A549 (cell line): Measurements from ENCODE around the gene OR6B2. TPM values are rescaled to one million over a fixed set of nuclear protein-coding genes. Genes with fewer than 3 reads are reported as not detected.
A peak's percentile ranks its signal among the peaks of the same experiment; 100 is the strongest.

Experiments
- ATAC-seq, 2 experiments: fragments of 200-7000 bp in 1 of 2; fragments of >200 bp in 1 of 2; cut with Nextera tagmentation in 1 of 2; cut with Tn5 transposase in 1 of 2; 3 replicates each; pipeline versions ENCODE4 v1.8.0 to v1.9.1; 2018 to 2020; ENCODE audit warnings: mild to moderate bottlenecking in 1 of 2, moderate library complexity in 1 of 2
- CTCF ChIA-PET: fragments of 300-600 bp; sonication (Branson Sonifier 250); formaldehyde crosslinking; extraction: SDS; loops from one replicate; lab custom pipeline; 2021; ENCODE audit warnings: antibody characterized with exemption, inconsistent platforms; lab: Yijun Ruan, JAX
- POLR2A ChIA-PET: fragments of 350-600 bp; formaldehyde crosslinking; extraction: SDS; loops from one replicate; lab custom pipeline; 2021; ENCODE audit warnings: antibody characterized with exemption, inconsistent platforms; lab: Yijun Ruan, JAX
- DNase-seq, 2 experiments: peaks; one replicate each; pipeline versions ENCODE4 v3.0.0 to v3.0.0-alpha.2; 2011 to 2016; ENCODE audit warnings: low read depth in 1 of 2, low spot score in 1 of 2
- FAIRE-seq: peaks from 2 replicates; lab custom pipeline; 2011; peaks lifted over from hg19 to GRCh38; lab: Jason Lieb, UNC
- H3K27ac ChIP-seq, 2 experiments: fragments of >200 bp; sonication (Bioruptor Twin); formaldehyde crosslinking; 3 replicates each; pipeline ENCODE4 v1.5.1; 2016 to 2017
- H3K4me1 ChIP-seq: fragments of >200 bp; sonication (Bioruptor Twin); formaldehyde crosslinking; 3 replicates; pipeline ENCODE4 v1.6.1; 2016
- H3K4me2 ChIP-seq: fragments of >200 bp; sonication (Bioruptor Twin); formaldehyde crosslinking; 3 replicates; pipeline ENCODE4 v1.6.1; 2016
- H3K4me3 ChIP-seq: fragments of >200 bp; sonication (Bioruptor Twin); formaldehyde crosslinking; 3 replicates; pipeline ENCODE4 v1.5.1; 2016
- H3K9me3 ChIP-seq: fragments of >200 bp; sonication (Bioruptor Twin); formaldehyde crosslinking; 3 replicates; pipeline ENCODE4 v1.6.1; 2016
- BHLHE40 ChIP-seq: IDR thresholded peaks from 2 replicates; pipeline ENCODE4 v1.6.1; 2012; ENCODE audit warnings: low read depth, low read length, inconsistent platforms
- CBX2 ChIP-seq: fragments of 200-600 bp; sonication (generic); IDR thresholded peaks from 2 replicates; pipeline ENCODE4 v1.6.1; 2016; ENCODE audit warnings: low read depth, mild to moderate bottlenecking, borderline replicate concordance
- CEBPB ChIP-seq, 2 experiments: fragments of >200 bp in 1 of 2; sonication (Bioruptor Twin) in 1 of 2; formaldehyde crosslinking in 1 of 2; IDR thresholded peaks; 2 replicates each; pipeline ENCODE4 v1.6.1; 2012 to 2016
- E2F6 ChIP-seq: IDR thresholded peaks from 2 replicates; pipeline ENCODE4 v1.6.1; 2012; ENCODE audit warnings: low read depth, borderline replicate concordance
- EHF ChIP-seq: fragments of 250-450 bp; sonication (Bioruptor Pico); IDR thresholded peaks from 2 replicates; pipeline ENCODE4 v1.5.0; 2020; ENCODE audit warnings: mild to moderate bottlenecking
- ESRRA ChIP-seq: fragments of 150-350 bp; IDR thresholded peaks from 2 replicates; pipeline ENCODE4 v1.6.1; 2014; ENCODE audit warnings: mild to moderate bottlenecking, low read length, borderline replicate concordance
- FOSL2 ChIP-seq, 2 experiments: fragments of 450-650 bp in 1 of 2; fragments of >200 bp in 1 of 2; sonication (Bioruptor Twin) in 1 of 2; formaldehyde crosslinking; IDR thresholded peaks; 2 replicates each; pipeline versions ENCODE4 v1.5.0 to v1.6.1; 2016 to 2020; ENCODE audit warnings: mild to moderate bottlenecking in 1 of 2, moderate library complexity in 1 of 2
- HES2 ChIP-seq: fragments of >200 bp; sonication (Bioruptor Twin); formaldehyde crosslinking; IDR thresholded peaks from 2 replicates; pipeline ENCODE4 v1.6.1; 2016
- HEYL ChIP-seq: fragments of 250-450 bp; sonication (Bioruptor Pico); IDR thresholded peaks from 2 replicates; pipeline ENCODE4 v1.8.0; 2021; ENCODE audit warnings: mild to moderate bottlenecking, moderate library complexity
- HOXB13 ChIP-seq: fragments of 250-450 bp; sonication (Bioruptor Pico); IDR thresholded peaks from 2 replicates; pipeline ENCODE4 v1.5.0; 2020; ENCODE audit warnings: low read depth, mild to moderate bottlenecking, moderate library complexity
- JUN ChIP-seq, 2 experiments: fragments of >200 bp; sonication (Bioruptor Twin); formaldehyde crosslinking; IDR thresholded peaks; 2 replicates in 1 of 2; 3 replicates in 1 of 2; pipeline ENCODE4 v1.6.1; 2016 to 2017
- KDM1A ChIP-seq: fragments of 200-600 bp; sonication (generic); IDR thresholded peaks from 2 replicates; pipeline ENCODE4 v1.6.1; 2016; ENCODE audit warnings: low read depth, mild to moderate bottlenecking
- KDM5A ChIP-seq: fragments of 200-600 bp; sonication (generic); IDR thresholded peaks from 2 replicates; pipeline ENCODE4 v1.6.1; 2016; ENCODE audit warnings: antibody characterized with exemption, mild to moderate bottlenecking
- MYC ChIP-seq: IDR thresholded peaks from 2 replicates; pipeline ENCODE4 v1.6.1; 2012; ENCODE audit warnings: mild to moderate bottlenecking, inconsistent platforms, low read length, improper control_type of control experiment, borderline replicate concordance
- RARB ChIP-seq: fragments of 250-450 bp; sonication (Bioruptor Pico); IDR thresholded peaks from 2 replicates; pipeline ENCODE4 v1.8.0; 2021; ENCODE audit warnings: mild to moderate bottlenecking, moderate library complexity
- RFX5 ChIP-seq: fragments of 450-650 bp; IDR thresholded peaks from 2 replicates; pipeline ENCODE4 v1.7.1; 2014; ENCODE audit warnings: antibody characterized with exemption, mild to moderate bottlenecking, moderate library complexity
- RNF2 ChIP-seq: fragments of 200-600 bp; sonication (generic); IDR thresholded peaks from 2 replicates; pipeline ENCODE4 v1.6.1; 2016; ENCODE audit warnings: low read depth, mild to moderate bottlenecking, antibody characterized with exemption, moderate library complexity, borderline replicate concordance
- SMC3 ChIP-seq: fragments of >200 bp; sonication (Bioruptor Twin); formaldehyde crosslinking; IDR thresholded peaks from 3 replicates; pipeline ENCODE4 v1.6.1; 2018; ENCODE audit warnings: inconsistent platforms
- TFCP2L1 ChIP-seq: fragments of 250-450 bp; sonication (Bioruptor Pico); IDR thresholded peaks from 2 replicates; pipeline ENCODE4 v1.5.0; 2021; ENCODE audit warnings: mild to moderate bottlenecking
- USF2 ChIP-seq: fragments of 450-650 bp; IDR thresholded peaks from 2 replicates; pipeline ENCODE4 v1.6.1; 2014; ENCODE audit warnings: antibody characterized with exemption
- ZSCAN20 ChIP-seq: fragments of 250-450 bp; sonication (Bioruptor Pico); IDR thresholded peaks from 2 replicates; pipeline ENCODE4 v1.8.0; 2022; ENCODE audit warnings: mild to moderate bottlenecking, moderate library complexity
- WGBS: methylation state at CpG from one replicate; pipeline ENCODE4 v1.1.6; 2017; ENCODE audit errors: missing lambda C conversion rate; 5-methylcytosine and 5-hydroxymethylcytosine counted together
- polyA plus RNA-seq, 4 experiments: library from polyadenylated mRNA; depleted of rRNA in 3 of 4; stranded (reverse); fragments of >200 nt; fragmentation: RNase III in 1 of 4; extraction: RNeasy Plus Mini Kit Qiagen cat#74134 plus additional on column Dnase treatment in 1 of 4; gene quantifications; 2 replicates in 3 of 4; 3 replicates in 1 of 4; pipeline ENCODE4 v1.2.3, GENCODE V29; 2011 to 2017
- TF ChIP-seq, protein P1 (sequence below): fragments of >200 bp; sonication (Bioruptor Twin); formaldehyde crosslinking; IDR thresholded peaks from 3 replicates; pipeline ENCODE4 v1.6.1; 2016

The OR6B2 gene
- polyA plus RNA-seq, 2 of the 4 experiments (the other 2 are of a cell fraction), result not detected

DNA sequence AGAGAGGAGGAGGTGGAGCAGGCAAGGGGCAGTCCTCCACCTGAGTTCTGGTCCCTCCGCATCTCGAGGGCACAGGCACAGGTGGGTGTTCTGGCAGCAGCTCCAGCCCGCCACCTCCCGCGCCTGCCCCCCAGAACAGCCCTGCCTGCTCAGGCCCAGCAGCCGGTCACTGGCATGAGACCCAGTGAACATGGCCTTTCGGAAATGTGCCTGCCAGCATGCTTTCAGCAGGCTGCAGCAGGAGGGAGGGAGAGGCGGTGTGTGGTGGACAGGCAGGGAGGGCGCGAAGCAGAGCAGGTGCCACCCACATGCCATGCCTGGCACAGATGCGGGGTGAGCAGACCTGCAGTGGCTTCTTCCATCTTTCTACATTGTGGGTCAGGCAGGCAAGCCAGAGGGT lies 26.4 kb upstream of the OR6B2 start:
- no peak for ATAC-seq
- H3K4me3 ChIP-seq, result no peak overlapping the region
- H3K4me2 ChIP-seq, result no peak overlapping the region
- H3K4me1 ChIP-seq, result no peaks in the 10 kb centered on the region
- no peak for DNase-seq
- FAIRE-seq, result no peak
- POLR2A ChIA-PET, result no interaction called here
- H3K9me3 ChIP-seq, result no peaks in the 10 kb centered on the region
- TF ChIP-seq TFCP2L1, result no peak
- no peak for TF ChIP-seq MYC
- TF ChIP-seq HEYL (CRISPR knock-in tag), result no peak
- no peak for TF ChIP-seq JUN (IDR thresholded peaks at IDR 0.05)
- no peak for TF ChIP-seq BHLHE40
- TF ChIP-seq RNF2, result no peak
- TF ChIP-seq EHF (CRISPR knock-in tag), result no peak
- no peak for TF ChIP-seq CBX2
- no peak for TF ChIP-seq RFX5
- TF ChIP-seq ESRRA, result no peak
- TF ChIP-seq KDM1A, result no peak
- no peak for TF ChIP-seq HES2
- TF ChIP-seq USF2, result no peak
- TF ChIP-seq RARB (CRISPR knock-in tag), result no peak
- no peak for TF ChIP-seq E2F6
- TF ChIP-seq, protein P1, sequence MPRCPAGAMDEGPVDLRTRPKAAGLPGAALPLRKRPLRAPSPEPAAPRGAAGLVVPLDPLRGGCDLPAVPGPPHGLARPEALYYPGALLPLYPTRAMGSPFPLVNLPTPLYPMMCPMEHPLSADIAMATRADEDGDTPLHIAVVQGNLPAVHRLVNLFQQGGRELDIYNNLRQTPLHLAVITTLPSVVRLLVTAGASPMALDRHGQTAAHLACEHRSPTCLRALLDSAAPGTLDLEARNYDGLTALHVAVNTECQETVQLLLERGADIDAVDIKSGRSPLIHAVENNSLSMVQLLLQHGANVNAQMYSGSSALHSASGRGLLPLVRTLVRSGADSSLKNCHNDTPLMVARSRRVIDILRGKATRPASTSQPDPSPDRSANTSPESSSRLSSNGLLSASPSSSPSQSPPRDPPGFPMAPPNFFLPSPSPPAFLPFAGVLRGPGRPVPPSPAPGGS, result no peak
- TF ChIP-seq, all 56 proteins: peak for 0
- CTCF ChIA-PET, result interaction anchor here (0.9 to 5.4 kb wide), 3 partner anchors 85 to 484 kb away, joined by 3 to 176 read pairs (median 4); partner anchors contain the start of gene OTOS
- no peak overlapping the region for H3K27ac ChIP-seq
- whole genome bisulfite sequencing, result 80% methylated on average over 5 of the region's 11 CpGs

- 10% methylated on average over 13 of the region's 13 CpGs for WGBS
Observed at GRCh38 chr2:240055177-240055917, 25.1 kb upstream of the OR6B2 start.

More at GRCh38 chr2:240055177-240055917, 25.1 kb upstream of the OR6B2 start:
- TF ChIP-seq MYC (no peak), HOXB13 (CRISPR knock-in tag) (no peak), SMC3 (no peak), KDM5A (no peak), FOSL2 (IDR thresholded peaks at IDR 0.05) (no peak), FOSL2 (CRISPR knock-in tag; IDR thresholded peaks at IDR 0.05) (no peak), E2F6 (no peak), ZSCAN20 (no peak), CEBPB (IDR thresholded peaks at IDR 0.05) (no peak)
- Histone ChIP-seq H3K4me1 (no peaks in the 10 kb centered on the region), H3K4me3 (no peak overlapping the region), H3K4me2 (peak overlapping the region; percentile 28; the same call in 2 of the 3 replicates), H3K27ac (no peak overlapping the region), H3K9me3 (no peaks in the 10 kb centered on the region)
- DNase-seq, result no peak
- no peak for FAIRE-seq
- ChIA-PET CTCF (interaction anchor here (0.8 to 4.3 kb wide), 4 partner anchors 78 to 88 kb away, joined by 3 to 19 read pairs (median 4); no protein-coding TSS in a partner anchor), POLR2A (no interaction called here)
- 0 out of 6 replicates have a peak, but pooled peaks of 1 of the 2 experiments have one; percentile 19 for ATAC-seq
